K562 (cell line): ENCODE results near the gene ADD2. TPM values are rescaled to one million over a fixed set of nuclear protein-coding genes. Genes with fewer than 3 reads are reported as not detected.

ENCODE experiments used
- BCOR ChIP-seq: fragments of 450-650 bp; IDR thresholded peaks from 2 replicates; pipeline ENCODE4 v1.6.1; 2016
- CHD1 ChIP-seq: fragments of 200-600 bp; sonication (generic); IDR thresholded peaks from one replicate; pipeline ENCODE4 v1.6.1; 2012; ENCODE audit warnings: mild to moderate bottlenecking, moderate library complexity, low read length, inconsistent platforms
- CREM ChIP-seq: IDR thresholded peaks from 2 replicates; pipeline ENCODE4 v1.6.1; 2014; ENCODE audit warnings: antibody characterized with exemption, low read depth
- EHMT2 ChIP-seq: fragments of 450-650 bp; IDR thresholded peaks from 2 replicates; pipeline ENCODE4 v1.6.1; 2018; ENCODE audit warnings: antibody characterized with exemption
- EP400 ChIP-seq: fragments of 450-650 bp; IDR thresholded peaks from 2 replicates; pipeline ENCODE4 v1.6.1; 2017; ENCODE audit warnings: antibody characterized with exemption, mild to moderate bottlenecking, moderate library complexity
- GATA2 ChIP-seq: sonication (generic); formaldehyde crosslinking; IDR thresholded peaks from 2 replicates; pipeline ENCODE4 v1.4.0; 2020; ENCODE audit warnings: mild to moderate bottlenecking, missing genetic modification reagents
- KDM2B ChIP-seq: fragments of 250-450 bp; sonication (Bioruptor Pico); IDR thresholded peaks from 2 replicates; pipeline ENCODE4 v1.8.0; 2021; ENCODE audit warnings: mild to moderate bottlenecking, moderate library complexity
- MTA1 ChIP-seq: fragments of 450-650 bp; IDR thresholded peaks from 2 replicates; pipeline ENCODE4 v1.6.1; 2017; ENCODE audit warnings: borderline replicate concordance
- MYC ChIP-seq, 2 experiments: fragments of 250-450 bp in 1 of 2; sonication (Bioruptor Pico) in 1 of 2; IDR thresholded peaks; 2 replicates each; pipeline versions ENCODE4 v1.5.1 to v1.6.1; 2012 to 2021; ENCODE audit warnings: low read depth in 2 of 2, borderline replicate concordance in 1 of 2, improper control_type of control experiment in 1 of 2, low read length in 1 of 2, mild to moderate bottlenecking in 1 of 2, moderate library complexity in 1 of 2
- NCOR1 ChIP-seq: fragments of 450-650 bp; IDR thresholded peaks from 2 replicates; pipeline ENCODE4 v1.6.1; 2016; ENCODE audit warnings: mild to moderate bottlenecking, moderate library complexity
- PHF21A ChIP-seq: fragments of 450-650 bp; IDR thresholded peaks from 2 replicates; pipeline ENCODE4 v1.6.1; 2017; ENCODE audit warnings: low read depth, borderline replicate concordance
- PHF8 ChIP-seq: fragments of 200-600 bp; sonication (generic); IDR thresholded peaks from 2 replicates; pipeline ENCODE4 v1.6.1; 2012; ENCODE audit warnings: mixed run types, mild to moderate bottlenecking, inconsistent platforms, low read length, moderate library complexity, borderline replicate concordance
- RAD21 ChIP-seq, 2 experiments: fragments of 250-450 bp in 1 of 2; fragments of 450-650 bp in 1 of 2; sonication (Bioruptor Pico) in 1 of 2; formaldehyde crosslinking in 1 of 2; IDR thresholded peaks in 1 of 2; conservative IDR thresholded peaks in 1 of 2; 2 replicates each; pipeline versions ENCODE4 v1.4.0 to v1.8.0; 2020 to 2022; ENCODE audit warnings: mild to moderate bottlenecking in 2 of 2, moderate library complexity in 1 of 2
- RNF2 ChIP-seq: sonication (generic); IDR thresholded peaks from 2 replicates; pipeline ENCODE4 v1.6.1; 2016
- SOX6 ChIP-seq: fragments of 450-650 bp; IDR thresholded peaks from 2 replicates; pipeline ENCODE4 v1.6.1; 2014; ENCODE audit warnings: mild to moderate bottlenecking
- SUPT5H ChIP-seq: fragments of 450-650 bp; IDR thresholded peaks from 2 replicates; pipeline ENCODE4 v1.6.1; 2016
- TAF1 ChIP-seq: IDR thresholded peaks from 2 replicates; pipeline ENCODE4 v1.6.1; 2011; ENCODE audit warnings: mild to moderate bottlenecking, low read length, moderate library complexity; ENCODE audit not compliant: insufficient read depth, control insufficient read depth, severe bottlenecking; ENCODE audit errors: extremely low read depth
- TFAM ChIP-seq: fragments of 250-450 bp; sonication (Bioruptor Pico); conservative IDR thresholded peaks from 2 replicates; pipeline ENCODE4 v1.5.0; 2021; ENCODE audit warnings: mild to moderate bottlenecking, moderate library complexity
- THRAP3 ChIP-seq: fragments of 450-650 bp; IDR thresholded peaks from 2 replicates; pipeline ENCODE4 v1.6.1; 2016; ENCODE audit warnings: mild to moderate bottlenecking, inconsistent platforms, borderline replicate concordance
- ZFX ChIP-seq: sonication (generic); formaldehyde crosslinking; IDR thresholded peaks from 2 replicates; pipeline ENCODE4 v1.8.0; 2022; ENCODE audit warnings: mild to moderate bottlenecking, missing genetic modification reagents, moderate library complexity
- ZKSCAN1 ChIP-seq: fragments of 150-350 bp; IDR thresholded peaks from 2 replicates; pipeline ENCODE4 v1.6.1; 2016; ENCODE audit warnings: low read depth, low read length
- ZNF24 ChIP-seq: fragments of 450-650 bp; IDR thresholded peaks from 2 replicates; pipeline ENCODE4 v1.6.1; 2016
- ZNF592 ChIP-seq: fragments of 450-650 bp; IDR thresholded peaks from 2 replicates; pipeline ENCODE4 v1.6.1; 2017; ENCODE audit warnings: antibody characterized with exemption, mild to moderate bottlenecking
- ZNF76 ChIP-seq: fragments of 250-450 bp; sonication (Bioruptor Pico); IDR thresholded peaks from 2 replicates; pipeline ENCODE4 v1.4.0; 2020; ENCODE audit warnings: mild to moderate bottlenecking, moderate library complexity, borderline replicate concordance
- ZNF79 ChIP-seq: fragments of 250-450 bp; sonication (Bioruptor Pico); IDR thresholded peaks from 2 replicates; pipeline ENCODE4 v1.4.0; 2020; ENCODE audit warnings: low read depth, mild to moderate bottlenecking, moderate library complexity
- polyA plus RNA-seq, 8 experiments: library from polyadenylated mRNA; depleted of rRNA in 4 of 8; stranded (reverse) in 5 of 8; unstranded in 3 of 8; fragments of >200 nt; fragmentation: Nextera tagmentation in 2 of 8; fragmentation: Illumina TruSeq in 1 of 8; extraction: Ambion mirVana in 2 of 8; extraction: Trizol in 1 of 8; gene quantifications; 2 replicates each; pipeline versions ENCODE4 v1.2.1 to v1.2.3, GENCODE V29; 2011 to 2014; ENCODE audit warnings: inconsistent platforms in 1 of 8, missing spikeins in 1 of 8
- total RNA-seq, 7 experiments: library from RNA; depleted of rRNA in 6 of 7; stranded (reverse); fragments of >200 nt in 6 of 7; fragmentation: Illumina TruSeq in 2 of 7; extraction: Trizol in 2 of 7; gene quantifications; 2 replicates each; pipeline versions ENCODE4 v1.2.1 to v1.2.3, GENCODE V29; 2011 to 2021; ENCODE audit warnings: low replicate concordance in 1 of 7

The ADD2 gene
- total and polyA plus RNA-seq, 9 of the 15 experiments (the other 6 are each of a cell fraction or from before 2014, with no cell fraction given) = 3.5 to 63.0 (median 36.2) TPM

- TF ChIP-seq MYC (IDR thresholded peaks at IDR 0.05; ENCODE audit: low read depth, low read length) (peak; percentile 81), MYC (CRISPR knock-in tag; IDR thresholded peaks at IDR 0.05; ENCODE audit: borderline replicate concordance, low read depth) (no peak), ZKSCAN1 (0 out of 2 replicates have a peak, but pooled peaks have one; percentile 13), SOX6 (peak; percentile 23; the same call in 1 of the 2 replicates), BCOR (0 out of 2 replicates have a peak, but pooled peaks have one; percentile 12), KDM2B (peak; percentile 67; the same call in 1 of the 2 replicates), SUPT5H (peak; percentile 48; the same call in 1 of the 2 replicates), ZFX (CRISPR knock-in tag) (peak; percentile 58), TFAM (no peak), RAD21 (CRISPR knock-in tag; conservative IDR thresholded peaks at IDR 0.05 in 1 of 2, IDR thresholded peaks at IDR 0.05 in 1 of 2) (peak; percentile 21 to 64; a peak in 3 of 4 replicates), CHD1 (peak; percentile 46), RNF2 (0 out of 2 replicates have a peak, but pooled peaks have one; percentile 30), EP400 (peak; percentile 49; the same call in 1 of the 2 replicates), PHF21A (no peak), ZNF24 (0 out of 2 replicates have a peak, but pooled peaks have one; percentile 10), TAF1 (peak; percentile 62), NCOR1 (no peak), MTA1 (no peak), ZNF79 (CRISPR knock-in tag) (no peak), PHF8 (peak; percentile 47; the same call in 1 of the 2 replicates), EHMT2 (no peak), ZNF76 (CRISPR knock-in tag) (no peak), GATA2 (CRISPR knock-in tag) (no peak), CREM (peak; percentile 46; the same call in 1 of the 2 replicates), THRAP3 (no peak), ZNF592 (peak; percentile 76)
These were observed at the start of gene ADD2 (continued) for GRCh38 chr2:70767699-70768589.
